GM19467 (cell line): ENCODE measurements around the gene OBSL1.

Experiments used
- ATAC-seq: cut with Tn5 transposase; IDR thresholded peaks from one replicate; pipeline ENCODE4 v1.9.1; 2021; ENCODE audit warnings: mild to moderate bottlenecking, moderate library complexity; ENCODE audit not compliant: unreplicated experiment

Gene OBSL1

DNA sequence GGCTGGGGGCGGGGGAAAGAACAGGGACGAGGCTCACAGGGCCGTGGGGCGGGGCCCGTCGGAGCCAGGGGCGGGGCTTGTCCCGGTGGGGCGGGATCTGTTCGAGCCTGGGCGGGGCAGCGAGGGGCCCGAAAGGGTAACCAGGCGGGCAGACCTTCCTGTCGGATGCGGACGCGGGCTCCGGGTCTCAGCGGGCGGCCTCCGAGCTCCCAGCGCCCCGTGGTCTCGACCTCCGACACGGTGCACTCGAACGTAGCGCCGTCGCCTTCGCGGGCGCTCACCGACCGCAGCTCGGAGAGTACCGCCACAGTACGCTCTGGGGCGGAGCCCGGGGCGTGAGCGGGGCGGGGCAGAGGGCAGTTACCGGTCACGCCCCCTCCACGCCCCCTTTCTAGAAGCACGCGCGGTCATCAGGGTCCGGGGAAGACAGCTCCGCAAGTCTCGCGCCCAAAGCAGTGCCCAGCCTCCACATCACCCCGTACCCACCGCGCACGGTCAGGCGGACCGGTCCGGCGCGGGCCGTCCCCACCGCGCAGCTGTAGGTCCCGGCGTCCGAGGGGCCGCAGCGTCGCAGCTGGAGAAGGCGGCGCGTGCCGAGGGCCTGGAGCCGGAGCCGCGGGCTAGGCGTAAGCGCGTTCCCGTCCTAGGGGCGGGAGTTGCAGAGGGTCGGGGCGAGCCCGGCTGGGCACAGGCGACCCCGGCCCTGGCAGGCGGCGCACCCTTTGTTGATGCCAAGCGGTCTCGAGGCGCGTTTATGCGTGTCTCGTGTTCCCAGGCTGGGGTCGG lies 18.8 kb downstream of the OBSL1 start:
- peak; percentile 85 for ATAC-seq

DNA sequence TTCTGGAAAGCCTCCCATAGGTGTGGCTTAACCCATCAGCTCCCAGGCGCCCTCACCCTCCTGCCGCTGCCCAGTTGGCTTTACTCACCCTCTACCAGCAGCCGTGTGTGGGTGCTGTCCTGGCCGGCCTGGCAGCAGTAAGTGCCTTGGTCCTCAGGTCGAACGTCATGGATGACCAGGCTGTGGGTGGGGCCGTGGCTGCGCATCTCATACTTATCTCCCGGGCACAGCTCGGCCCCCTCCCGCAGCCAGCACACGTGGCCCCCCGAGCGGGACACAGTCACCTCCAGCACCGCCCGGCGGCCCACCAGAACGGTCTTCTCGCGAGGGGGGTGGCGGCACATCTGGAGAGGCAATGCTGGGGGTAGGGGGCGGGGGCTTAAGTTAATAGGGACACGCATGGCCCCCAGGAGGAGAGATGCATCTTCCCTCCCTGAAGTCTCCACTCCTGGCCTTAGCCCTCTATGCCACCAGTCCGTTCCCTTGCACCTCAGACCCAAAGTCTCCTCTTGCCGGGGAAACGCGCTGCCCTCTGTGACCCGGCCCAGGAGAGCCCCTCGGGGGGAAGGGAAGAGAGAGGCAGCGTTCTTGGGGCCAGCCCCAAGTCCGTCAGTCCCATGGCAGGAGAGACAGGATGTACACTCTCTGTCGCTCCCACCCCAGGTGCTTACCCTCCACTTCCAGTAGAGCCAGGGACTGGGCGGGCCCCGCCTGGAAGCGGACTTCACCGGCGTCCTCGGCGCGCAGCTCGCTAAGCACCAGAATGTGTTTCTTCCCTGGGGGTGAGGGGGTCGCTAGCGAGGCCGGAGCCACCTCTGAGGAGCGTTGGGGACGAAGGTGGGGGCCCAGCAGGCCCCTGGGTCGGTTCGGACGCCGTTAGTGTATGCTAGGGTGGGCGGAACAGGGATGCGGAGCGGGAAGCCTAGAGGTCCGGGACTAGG lies 19.6 kb downstream of the OBSL1 start:
- ATAC-seq: no peak

DNA sequence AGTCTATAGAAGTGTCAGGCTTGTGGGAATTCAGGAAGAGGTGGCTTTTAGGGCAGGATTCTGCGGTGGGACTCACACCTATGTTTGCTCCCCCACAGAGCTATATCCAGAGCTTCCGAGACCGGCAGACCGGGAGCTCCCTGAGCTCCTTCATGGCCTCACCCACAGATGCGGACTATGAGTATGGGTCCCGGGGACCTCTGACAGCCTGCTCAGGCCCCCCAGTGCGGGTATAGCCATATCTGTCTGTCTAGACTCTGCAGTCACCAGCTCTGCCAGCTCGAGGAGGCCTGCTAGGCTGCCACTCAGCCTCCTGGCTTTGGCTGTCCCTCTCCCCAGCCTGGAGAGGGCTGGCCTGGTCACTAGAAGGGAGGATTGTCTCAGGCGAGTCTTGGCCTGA lies 21.7 kb downstream of the OBSL1 start:
- no peak for ATAC-seq

DNA sequence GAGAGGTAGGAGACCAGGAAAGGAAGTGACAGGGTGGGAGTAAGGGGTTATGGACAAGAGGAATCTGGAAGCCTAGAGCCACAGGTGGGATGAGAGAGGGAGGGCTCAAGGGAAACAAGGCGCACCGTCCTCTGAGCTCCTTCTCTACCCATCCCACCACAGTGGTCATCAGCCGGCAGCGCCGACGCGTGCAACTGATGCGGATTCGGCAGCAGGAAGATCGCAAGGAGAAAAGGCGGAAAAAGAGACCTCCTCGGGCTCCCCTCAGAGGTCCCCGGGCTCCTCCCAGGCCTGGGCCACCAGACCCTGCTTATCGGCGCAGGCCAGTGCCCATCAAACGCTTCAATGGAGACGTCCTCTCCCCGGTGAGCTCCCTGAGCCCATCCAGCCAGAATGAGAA lies 22.3 kb downstream of the OBSL1 start:
- ATAC-seq: no peak

DNA sequence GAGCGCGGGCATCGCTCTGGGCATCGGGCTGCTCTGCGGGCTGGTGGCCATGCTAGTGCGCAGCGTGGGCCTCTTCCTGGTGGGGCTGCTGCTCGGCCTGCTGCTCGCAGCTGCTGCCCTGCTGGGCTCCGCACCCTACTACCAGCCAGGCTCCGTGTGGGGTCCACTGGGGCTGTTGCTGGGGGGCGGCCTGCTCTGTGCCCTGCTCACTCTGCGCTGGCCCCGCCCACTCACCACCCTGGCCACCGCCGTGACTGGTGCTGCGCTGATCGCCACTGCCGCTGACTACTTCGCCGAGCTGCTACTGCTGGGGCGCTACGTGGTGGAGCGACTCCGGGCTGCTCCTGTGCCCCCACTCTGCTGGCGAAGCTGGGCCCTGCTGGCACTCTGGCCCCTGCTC lies 23.7 kb downstream of the OBSL1 start:
- ATAC-seq: no peak

DNA sequence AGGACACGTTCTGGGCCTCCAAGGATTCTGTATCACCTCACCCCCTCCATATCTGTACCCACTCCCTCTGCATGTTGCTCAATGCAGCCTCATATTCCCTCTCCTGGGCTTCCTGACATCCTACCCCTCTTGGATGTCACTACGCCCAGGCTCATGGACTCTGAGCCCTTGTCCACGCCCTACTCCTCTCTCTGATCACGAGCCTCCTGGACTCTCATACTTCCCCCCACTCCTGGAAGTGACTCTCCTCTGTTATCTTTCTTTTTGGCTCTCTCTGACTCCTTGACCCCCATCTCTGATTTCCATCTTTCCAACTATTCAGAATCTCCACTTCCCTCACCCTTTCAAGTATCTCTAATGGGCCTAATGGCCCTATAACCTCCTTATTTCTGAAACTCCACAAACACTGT lies 25.4 kb downstream of the OBSL1 start:
- no peak for ATAC-seq

DNA sequence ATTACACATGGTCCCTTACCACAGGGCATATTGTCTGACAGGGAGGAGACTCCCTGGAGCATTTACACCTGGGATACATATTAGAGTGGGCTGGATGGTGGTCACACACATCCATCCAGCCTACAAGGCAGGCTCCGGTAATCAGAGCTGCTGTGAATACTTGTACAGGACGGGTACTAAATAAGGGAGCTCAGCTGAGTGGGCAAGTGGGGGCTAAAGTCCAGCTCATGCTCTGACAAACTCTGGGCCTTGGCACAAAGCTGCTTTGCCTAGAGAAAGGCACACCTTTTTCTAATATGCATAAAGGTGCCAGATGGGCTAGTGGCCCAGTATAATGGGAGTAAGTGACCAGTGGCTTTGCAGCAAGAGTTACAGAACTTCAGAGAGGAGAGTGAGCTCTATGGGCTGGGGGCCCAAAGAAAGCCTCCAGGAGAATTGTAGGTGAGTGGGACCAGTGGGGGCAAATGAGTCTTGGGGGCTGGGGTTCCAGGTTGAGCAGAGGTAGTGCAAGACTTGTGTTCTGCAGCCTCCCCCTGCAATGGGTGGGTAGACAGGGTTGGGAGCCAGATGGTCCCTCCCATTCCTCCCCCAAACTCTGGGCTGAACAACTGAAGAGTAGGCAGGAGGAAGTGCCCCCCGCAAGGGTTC lies 25.9 kb downstream of the OBSL1 start:
- no peak for ATAC-seq

DNA sequence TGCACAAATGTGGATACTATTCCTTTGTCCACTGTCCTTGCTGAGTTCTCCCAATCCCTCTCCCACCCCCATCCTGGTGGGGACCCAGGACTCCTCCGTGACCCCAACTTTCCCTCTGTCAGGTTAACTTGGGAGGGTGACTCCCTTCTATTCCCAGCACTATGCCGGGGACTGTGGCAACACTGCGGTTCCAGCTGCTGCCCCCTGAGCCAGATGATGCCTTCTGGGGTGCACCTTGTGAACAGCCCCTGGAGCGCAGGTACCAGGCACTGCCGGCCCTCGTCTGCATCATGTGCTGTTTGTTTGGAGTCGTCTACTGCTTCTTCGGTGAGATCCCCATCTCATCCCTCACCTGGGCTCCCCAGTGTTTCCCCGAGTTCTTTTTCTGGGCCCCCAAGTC lies 26.8 kb downstream of the OBSL1 start:
- ATAC-seq: no peak

DNA sequence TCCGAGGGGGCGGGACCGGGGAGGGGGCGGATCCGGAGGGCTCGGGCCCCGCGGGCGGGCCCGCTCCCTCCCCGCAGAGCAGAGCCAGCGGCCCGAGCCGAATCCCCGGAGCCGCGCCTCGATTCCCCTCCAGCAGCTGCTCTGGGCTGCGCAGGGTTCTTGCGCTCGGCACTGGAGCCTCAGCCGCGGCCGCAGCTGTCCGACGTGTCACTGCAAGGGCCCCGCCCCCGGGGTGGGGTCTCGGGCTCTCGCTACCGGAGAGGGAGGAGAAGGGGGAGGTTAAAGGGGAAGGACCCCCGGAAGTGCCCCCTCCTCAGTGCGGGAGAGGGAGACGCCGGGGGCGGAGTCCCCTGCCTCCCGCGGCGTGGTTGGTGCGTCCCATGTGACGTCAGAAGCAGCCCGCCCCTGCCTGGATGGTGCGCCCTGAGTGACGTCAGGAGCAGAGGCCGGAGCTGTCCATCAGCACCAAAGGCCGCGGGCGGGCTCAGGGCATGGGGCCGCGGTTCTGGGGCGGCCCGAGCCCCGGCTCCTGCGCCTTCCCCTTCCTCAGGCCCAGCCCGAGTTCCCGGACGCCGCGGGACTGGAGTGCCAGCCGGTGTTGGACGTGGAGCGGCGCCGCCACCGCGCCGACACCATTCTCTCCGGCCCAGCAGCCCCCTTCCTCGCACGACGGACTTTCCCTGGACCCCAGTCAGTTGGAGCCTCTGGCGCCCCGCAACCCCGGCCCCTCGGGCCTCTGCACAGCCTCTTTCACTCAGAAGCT lies 27.6 kb downstream of the OBSL1 start, which contains the start of the genes CHPF and TMEM198:
Gene CHPF, minus strand, starts transcription at position 214 of the 763 bp plus-strand sequence. CDS start 271 bp downstream, outside the sequence.
Gene TMEM198, plus strand, starts transcription at position 433 of the 763 bp plus-strand sequence. CDS start 700 bp downstream, outside the sequence.
- peak; percentile 73 for ATAC-seq

DNA sequence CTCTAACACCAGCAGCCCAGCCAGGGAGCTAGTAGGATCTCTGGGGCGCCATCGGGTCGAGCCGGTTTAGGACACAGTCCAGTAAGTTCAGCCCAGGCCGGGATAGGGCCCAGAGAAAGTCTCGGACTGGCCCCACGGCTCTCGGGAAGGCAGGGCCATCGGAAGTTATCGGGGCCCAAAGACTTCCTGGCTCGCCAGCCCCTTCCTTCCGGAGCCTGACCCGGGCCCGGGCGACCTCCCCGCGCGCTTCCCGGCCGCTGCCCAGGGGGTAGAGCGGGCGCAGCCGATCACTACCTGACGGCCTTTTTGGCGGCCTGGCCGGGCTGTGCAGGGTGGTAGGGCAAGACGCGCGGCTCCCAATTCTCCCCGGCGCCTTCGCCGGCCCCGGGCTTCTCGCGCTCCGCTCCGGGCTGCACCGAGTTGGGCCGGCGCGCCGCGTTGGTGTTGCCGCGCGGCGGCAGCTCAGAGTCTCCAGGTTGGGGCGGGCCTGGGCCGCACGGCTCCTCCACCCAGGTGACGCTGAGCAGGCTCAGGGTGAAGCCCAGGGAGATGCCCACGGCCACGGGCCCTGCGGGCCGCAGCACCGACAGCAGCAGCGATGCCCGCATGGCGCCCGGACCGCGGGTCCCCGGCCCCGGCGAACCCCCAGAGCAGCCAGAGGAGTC lies 28.3 kb downstream of the OBSL1 start:
- ATAC-seq: peak; percentile 33

DNA sequence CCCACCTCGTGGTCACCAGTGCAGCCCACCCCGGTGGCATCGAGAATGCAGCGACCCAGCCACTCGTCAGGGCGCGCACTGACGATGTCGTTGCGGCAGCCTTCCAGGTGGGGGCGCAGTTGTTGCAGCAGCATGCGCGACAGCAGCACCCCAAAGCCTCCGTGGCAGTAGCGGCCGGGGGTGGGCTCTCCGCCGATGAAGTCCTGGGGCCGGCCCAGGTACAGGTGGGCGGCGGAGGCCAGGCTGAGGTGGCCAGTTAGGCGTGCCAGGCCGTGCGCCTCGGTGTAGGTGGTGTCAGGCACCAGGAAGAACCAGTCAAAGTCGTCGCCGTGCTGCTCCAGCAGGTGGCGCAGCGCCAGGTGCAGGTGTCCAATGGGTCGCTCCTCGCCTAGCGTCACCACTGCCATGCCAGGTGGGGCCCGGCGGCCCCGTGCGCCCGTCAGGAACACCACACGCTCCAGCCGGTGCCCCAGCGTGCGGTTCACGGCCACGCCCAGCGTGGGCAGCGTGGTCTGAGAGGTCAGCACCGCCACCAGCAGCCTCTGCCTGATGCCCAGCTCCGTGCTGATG lies 29.6 kb downstream of the OBSL1 start:
- peak; percentile 38 for ATAC-seq

DNA sequence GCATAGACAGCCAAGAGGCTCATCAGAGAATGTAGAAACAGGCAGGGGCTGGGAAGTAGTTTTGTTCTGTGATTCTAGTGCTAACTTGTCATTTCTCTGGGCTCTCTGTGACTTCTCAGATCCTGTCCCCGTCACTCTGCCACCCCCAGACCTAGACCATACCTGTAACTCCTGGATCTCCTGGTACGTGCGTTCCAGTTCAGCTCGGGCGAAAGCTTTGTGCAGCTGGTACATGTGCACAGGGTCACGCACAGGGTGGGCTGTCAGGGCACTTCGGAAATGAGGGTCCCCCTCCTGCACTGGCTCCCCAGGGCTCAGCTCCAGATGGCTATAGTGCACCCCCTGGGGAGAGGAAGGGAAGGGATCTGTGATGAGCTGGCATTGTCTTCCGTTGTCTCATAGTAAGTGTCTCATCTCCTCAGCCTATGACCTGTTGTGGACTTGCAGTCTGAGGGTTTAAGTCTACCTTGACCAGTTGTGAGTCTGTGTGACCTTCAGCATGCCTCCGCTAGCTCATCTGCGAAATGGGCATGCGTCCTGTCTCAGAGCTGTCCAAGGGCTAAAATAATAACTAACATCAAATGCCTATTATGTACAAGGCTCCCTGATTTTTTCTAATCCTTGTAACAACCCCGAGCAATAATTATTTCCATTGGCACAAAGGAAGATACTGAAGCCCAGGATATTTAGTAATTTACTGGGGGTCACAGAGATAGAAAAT lies 30.4 kb downstream of the OBSL1 start:
- no peak for ATAC-seq

DNA sequence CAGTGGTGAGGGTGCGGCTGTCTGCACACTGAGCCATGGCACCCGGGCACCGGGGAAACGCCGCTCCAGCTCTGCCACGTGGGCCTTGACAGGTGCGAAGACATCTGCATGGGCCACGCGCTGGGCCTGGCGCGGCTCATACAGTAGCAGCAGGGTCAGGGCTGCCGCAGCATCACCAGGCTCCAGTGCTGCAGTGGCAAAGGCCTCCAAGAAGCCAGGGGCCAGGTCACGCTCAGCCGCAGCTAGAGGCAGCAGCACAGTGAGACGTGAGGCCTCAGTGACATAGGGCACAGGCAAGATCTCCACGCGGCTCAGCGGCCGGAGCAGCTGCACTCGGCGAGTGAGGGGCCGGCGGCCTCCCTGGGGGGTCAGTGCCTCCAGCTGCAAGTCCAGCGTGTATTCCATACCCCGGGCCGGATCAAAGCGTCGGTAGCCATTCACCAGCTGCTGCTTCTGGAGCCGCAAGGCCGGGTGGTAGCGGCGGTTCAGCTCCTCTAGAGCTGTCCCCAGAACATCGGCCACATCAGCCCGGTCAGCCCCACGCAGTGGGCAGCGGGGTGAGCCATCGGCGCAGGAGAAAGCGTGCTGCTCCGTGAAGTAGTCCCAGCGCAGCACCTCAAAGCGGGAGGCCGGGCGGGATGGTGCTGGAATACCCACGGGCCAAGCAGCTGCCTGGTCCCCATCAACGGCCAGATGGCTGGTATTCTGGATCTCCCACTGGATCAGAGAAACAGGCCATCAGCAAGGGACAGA lies 31.2 kb downstream of the OBSL1 start:
- no peak for ATAC-seq

DNA sequence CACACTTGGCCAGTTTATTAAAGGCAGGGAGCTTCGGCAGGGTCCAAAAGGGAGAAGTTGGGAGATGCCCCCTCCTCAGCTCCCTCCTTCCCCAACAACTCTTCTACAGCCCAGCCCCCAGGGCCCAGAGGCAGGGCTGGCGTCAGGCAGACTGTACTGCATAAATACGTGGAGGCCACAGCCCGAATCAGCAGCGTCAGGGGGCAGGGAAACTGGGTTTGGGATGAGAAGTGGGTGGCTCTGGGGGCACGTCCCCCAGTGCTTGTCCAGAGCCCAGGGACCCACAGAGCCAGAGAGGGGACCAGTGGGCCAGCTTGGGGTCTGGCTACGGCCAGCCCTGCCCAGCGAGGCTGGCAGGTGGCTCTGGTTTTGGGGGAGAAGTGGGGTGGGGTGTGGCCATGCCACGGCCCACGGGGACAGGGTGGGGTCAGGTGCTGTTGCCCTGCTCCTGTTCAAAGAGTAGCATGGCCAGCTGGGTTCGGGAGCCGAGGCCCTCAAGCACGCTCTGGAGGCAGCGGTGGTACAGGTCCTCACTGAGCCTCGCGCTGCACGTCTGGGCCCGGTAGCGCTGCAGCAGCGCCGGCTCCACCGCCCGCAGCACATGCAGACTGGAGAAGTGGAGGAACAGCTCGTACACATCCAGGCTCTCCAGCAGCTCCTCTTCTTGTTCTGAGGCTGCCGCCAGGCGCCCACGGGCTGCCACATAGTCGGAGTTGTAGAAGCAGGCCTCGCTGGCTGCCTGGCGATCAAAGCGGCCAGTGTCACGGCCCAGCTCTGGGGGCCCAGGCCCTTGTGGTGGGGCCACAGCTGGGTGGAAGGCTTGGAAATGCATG lies 32.2 kb downstream of the OBSL1 start:
- ATAC-seq: no peak

DNA sequence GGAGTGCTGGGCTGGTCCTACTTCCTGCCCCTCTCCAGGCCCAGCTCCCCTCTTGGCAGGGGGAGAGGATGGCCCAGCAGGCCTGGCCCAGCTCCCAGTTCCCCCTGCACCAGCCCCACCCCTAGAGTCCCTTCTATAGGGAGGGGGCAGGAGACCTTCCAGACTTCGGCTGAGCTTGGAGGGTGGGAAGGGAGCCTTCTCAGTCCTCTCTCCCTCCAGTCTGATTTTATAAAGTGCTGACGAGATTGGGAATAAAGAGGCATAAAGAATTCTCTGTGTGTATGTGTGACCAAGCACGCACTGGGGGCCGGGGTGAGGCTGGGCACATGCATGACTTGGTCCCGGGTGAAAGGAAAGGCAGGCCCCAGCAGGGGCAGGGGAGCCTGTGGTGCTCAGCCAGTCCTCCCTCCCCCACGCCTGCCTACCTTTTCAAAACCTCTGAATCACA lies 32.8 kb downstream of the OBSL1 start:
- ATAC-seq: no peak

DNA sequence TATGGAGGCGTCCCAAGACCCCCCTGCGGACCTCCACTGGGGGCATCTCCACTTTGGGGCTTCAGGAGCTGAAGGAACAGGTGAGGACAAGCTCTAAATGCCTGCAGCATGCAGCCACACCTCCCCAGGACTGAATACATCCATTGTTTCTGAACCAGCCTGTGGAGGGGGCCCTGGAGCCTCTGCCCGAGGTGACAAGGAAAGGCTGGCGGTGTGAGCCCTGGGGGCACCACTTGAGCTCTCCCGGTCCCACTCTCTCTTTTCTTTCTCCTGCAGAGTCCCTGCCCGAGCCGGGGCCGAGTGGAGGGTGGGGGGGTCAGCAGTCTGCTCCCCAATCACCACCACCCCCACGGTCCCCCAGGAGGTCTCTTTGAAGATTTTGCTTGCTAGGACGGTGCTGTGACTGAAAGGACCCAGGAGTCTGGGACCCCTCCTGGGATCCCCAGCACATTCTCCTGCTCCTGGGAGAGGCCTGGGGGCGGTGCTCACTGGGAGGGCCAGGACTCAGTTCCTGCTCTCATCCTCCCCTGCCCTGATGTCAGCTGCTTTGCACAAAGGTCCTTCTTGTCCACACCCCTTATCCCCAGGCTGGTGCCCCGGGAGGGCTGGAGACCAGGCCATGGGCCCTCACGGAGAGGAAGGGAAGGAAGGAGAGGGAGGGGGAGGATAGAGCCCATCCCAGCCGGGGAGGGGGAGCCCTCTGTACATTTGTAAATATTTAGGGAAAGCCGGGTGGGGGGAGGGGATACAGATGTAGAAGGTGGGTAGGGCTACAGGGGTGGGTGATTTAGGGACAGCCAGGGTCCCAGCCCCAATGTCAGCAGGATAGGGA lies 33.5 kb downstream of the OBSL1 start:
- ATAC-seq: no peak
